ENCODE measurements around the gene RNPEP. TPM values are rescaled to one million over a fixed set of nuclear protein-coding genes. Genes with fewer than 3 reads are reported as not detected.

The RNPEP gene
- total and polyA plus RNA-seq, 7 donors = 23.9 to 86.5 (median 38.5) TPM

DNA sequence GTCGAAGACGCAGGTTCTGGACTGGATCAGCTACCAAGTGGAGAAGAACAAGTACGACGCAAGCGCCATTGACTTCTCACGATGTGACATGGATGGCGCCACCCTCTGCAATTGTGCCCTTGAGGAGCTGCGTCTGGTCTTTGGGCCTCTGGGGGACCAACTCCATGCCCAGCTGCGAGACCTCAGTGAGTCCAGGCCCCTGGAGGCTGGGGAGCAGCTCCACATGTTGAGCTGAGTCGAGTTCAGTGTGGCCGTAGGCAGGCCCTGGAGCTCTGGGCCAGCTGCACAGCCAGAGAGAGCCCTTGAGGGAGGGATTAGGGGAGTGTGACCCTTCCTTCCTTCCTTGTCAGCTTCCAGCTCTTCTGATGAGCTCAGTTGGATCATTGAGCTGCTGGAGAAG is 29.5 kb downstream of the RNPEP start:
- Histone ChIP-seq H3K9me3 (no peaks in the 10 kb centered on the region), H3K27ac (peak overlapping the region in 1 of 4 donors; percentile 8), H3K27me3 (no peaks in the 10 kb centered on the region), H3K4me1 (peaks cover 0 to 4% (median 0%) of the 10 kb centered on the region in 4 donors), H3K4me3 (peak overlapping the region in 1 of 4 donors; percentile 14), H3K36me3 (peaks cover 0 to 7% (median 0%) of the 10 kb centered on the region in 4 donors)
- peak in 1 of 2 donors; percentile 27 for TF ChIP-seq POLR2A (IDR thresholded peaks at IDR 0.05)
- no peak for TF ChIP-seq POLR2AphosphoS5 (IDR thresholded peaks at IDR 0.05)
- 14 to 64% methylated on average over 11 of the region's 11 CpGs for WGBS, 2 donors
- intact Hi-C loops (cut with DNase I) = no loop called here
- DNase-seq = no peak

DNA sequence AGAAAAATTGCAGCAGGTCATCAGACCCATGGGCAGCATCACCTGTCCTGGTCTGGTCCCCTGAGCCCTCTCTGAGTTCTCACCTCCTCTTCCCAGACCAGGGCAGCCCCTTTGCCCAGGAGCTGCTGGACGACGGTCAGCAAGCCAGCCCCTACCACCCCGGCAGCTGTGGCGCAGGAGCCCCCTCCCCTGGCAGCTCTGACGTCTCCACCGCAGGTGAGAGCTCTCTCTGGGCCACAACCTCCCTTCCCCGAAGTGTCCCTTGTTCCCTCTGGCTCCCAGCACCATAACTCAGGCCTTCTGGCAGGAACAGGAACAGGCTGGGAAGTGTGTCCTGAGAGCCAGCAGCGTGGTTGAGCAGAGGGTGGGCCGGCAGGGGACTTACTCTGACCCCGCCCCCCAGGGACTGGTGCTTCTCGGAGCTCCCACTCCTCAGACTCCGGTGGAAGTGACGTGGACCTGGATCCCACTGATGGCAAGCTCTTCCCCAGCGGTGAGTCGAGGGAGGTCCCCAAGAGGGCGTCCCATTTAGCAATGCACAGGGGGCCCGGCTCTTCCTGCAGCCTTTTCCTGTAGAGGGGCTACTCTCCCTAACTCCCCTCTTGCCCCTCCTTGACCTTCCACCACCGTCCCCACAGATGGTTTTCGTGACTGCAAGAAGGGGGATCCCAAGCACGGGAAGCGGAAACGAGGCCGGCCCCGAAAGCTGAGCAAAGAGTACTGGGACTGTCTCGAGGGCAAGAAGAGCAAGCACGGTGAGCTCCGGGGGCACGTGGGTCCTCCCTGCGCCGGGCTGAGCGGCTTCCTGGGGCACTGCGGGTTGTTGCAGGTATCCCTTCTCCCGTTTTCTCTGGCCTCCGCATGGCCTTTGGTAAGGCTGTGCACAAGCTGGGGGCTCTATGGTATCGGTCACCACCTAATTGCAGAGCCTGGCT is 30.4 kb downstream of the RNPEP start:
- WGBS, 2 donors = 16 to 62% methylated on average over 35 of the region's 35 CpGs
- Histone ChIP-seq H3K27ac (peak overlapping the region in 1 of 4 donors; percentile 12), H3K4me1 (peaks cover 0 to 4% (median 0%) of the 10 kb centered on the region in 4 donors), H3K4me3 (peak overlapping the region in 1 of 4 donors; percentile 14), H3K27me3 (peaks cover 0 to 6% (median 2%) of the 10 kb centered on the region in 3 donors), H3K9me3 (no peaks in the 10 kb centered on the region), H3K36me3 (no peaks in the 10 kb centered on the region)
- TF ChIP-seq EP300 (IDR thresholded peaks at IDR 0.05) (no peak), POLR2A (IDR thresholded peaks at IDR 0.05) (no peak), POLR2AphosphoS5 (IDR thresholded peaks at IDR 0.05) (no peak)
- TF ChIP-seq, protein P1, sequence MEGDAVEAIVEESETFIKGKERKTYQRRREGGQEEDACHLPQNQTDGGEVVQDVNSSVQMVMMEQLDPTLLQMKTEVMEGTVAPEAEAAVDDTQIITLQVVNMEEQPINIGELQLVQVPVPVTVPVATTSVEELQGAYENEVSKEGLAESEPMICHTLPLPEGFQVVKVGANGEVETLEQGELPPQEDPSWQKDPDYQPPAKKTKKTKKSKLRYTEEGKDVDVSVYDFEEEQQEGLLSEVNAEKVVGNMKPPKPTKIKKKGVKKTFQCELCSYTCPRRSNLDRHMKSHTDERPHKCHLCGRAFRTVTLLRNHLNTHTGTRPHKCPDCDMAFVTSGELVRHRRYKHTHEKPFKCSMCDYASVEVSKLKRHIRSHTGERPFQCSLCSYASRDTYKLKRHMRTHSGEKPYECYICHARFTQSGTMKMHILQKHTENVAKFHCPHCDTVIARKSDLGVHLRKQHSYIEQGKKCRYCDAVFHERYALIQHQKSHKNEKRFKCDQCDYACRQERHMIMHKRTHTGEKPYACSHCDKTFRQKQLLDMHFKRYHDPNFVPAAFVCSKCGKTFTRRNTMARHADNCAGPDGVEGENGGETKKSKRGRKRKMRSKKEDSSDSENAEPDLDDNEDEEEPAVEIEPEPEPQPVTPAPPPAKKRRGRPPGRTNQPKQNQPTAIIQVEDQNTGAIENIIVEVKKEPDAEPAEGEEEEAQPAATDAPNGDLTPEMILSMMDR (IDR thresholded peaks at IDR 0.05) = no peak
- intact Hi-C loops (cut with DNase I) = no loop called here
- no peak for DNase-seq

DNA sequence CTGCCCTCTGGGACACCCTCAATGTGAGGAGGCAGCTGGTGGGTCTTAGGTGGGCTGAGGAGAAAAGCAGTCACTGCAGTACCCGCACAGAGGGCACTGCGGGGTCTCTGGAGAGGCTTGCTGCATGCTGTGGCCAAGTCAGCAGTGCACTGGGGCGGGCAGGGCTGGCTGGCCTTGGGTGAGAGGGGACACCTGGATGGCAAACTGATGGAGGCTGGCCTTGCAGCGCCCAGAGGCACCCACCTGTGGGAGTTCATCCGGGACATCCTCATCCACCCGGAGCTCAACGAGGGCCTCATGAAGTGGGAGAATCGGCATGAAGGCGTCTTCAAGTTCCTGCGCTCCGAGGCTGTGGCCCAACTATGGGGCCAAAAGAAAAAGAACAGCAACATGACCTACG is 31.2 kb downstream of the RNPEP start:
- intact Hi-C loops (cut with DNase I) = no loop called here
- WGBS, 2 donors = 18 to 74% methylated on average over 12 of the region's 12 CpGs
- no peak for DNase-seq
- Histone ChIP-seq H3K27ac (no peak overlapping the region), H3K36me3 (no peaks in the 10 kb centered on the region), H3K27me3 (peaks cover 0 to 14% (median 6%) of the 10 kb centered on the region in 3 donors), H3K9me3 (no peaks in the 10 kb centered on the region), H3K4me1 (peaks cover 0 to 4% (median 0%) of the 10 kb centered on the region in 4 donors), H3K4me3 (no peak overlapping the region)
- TF ChIP-seq EP300 (IDR thresholded peaks at IDR 0.05) (no peak), POLR2AphosphoS5 (IDR thresholded peaks at IDR 0.05) (no peak), POLR2A (IDR thresholded peaks at IDR 0.05) (no peak)
- TF ChIP-seq, protein P1 (IDR thresholded peaks at IDR 0.05) = no peak

DNA sequence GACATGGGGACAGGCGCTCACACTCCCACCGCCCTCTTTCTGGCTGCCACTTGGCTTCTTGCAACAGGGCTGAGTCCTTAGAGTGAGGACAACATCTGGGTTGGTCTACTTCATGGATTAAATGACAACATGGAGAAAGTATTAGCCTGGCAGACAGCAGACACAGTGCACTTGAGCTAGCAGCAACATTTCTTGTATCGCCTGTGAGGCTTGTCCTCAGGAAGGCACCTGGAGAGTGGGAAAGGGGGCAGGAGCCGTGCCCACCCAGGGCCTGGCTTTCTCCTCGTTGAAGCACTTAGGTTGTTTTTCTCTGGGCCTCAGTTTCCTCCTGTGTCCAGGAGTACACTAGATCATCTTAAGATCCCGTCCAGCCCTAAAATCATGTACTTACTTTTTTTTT is 31.6 kb downstream of the RNPEP start:
- intact Hi-C loops (cut with DNase I) = no loop called here
- H3K4me3 ChIP-seq = no peak overlapping the region
- DNase-seq = no peak
- H3K9me3 ChIP-seq = no peaks in the 10 kb centered on the region
- TF ChIP-seq POLR2AphosphoS5 (IDR thresholded peaks at IDR 0.05) = no peak
- TF ChIP-seq EP300 (IDR thresholded peaks at IDR 0.05) = no peak
- TF ChIP-seq POLR2A (IDR thresholded peaks at IDR 0.05) = no peak
- TF ChIP-seq, protein P1 (IDR thresholded peaks at IDR 0.05) = no peak
- H3K36me3 ChIP-seq = no peaks in the 10 kb centered on the region
- H3K27ac ChIP-seq = no peak overlapping the region
- WGBS, 2 donors = 16 to 71% methylated on average over 6 of the region's 6 CpGs
- H3K4me1 ChIP-seq = peaks cover 0 to 4% (median 0%) of the 10 kb centered on the region in 4 donors
- H3K27me3 ChIP-seq = peaks cover 0 to 19% (median 6%) of the 10 kb centered on the region in 3 donors

DNA sequence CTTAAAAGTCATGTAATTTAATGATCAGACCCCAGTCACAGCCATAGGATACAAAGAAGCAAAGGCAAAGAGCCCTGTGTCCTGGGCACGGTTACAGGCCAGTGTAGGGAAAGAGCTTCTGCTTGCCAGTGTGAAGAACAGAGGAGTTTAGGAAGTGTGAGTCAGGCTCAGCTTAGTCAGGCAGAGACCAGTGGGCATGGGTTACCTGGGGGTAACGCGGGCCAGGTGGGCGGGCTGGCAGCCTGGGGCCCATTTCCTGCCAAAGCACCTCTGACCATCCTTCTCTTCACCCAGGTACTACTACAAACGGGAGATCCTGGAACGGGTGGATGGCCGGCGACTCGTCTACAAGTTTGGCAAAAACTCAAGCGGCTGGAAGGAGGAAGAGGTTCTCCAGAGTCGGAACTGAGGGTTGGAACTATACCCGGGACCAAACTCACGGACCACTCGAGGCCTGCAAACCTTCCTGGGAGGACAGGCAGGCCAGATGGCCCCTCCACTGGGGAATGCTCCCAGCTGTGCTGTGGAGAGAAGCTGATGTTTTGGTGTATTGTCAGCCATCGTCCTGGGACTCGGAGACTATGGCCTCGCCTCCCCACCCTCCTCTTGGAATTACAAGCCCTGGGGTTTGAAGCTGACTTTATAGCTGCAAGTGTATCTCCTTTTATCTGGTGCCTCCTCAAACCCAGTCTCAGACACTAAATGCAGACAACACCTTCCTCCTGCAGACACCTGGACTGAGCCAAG is 32.6 kb downstream of the RNPEP start:
- no peaks in the 10 kb centered on the region for H3K36me3 ChIP-seq
- TF ChIP-seq POLR2AphosphoS5 (IDR thresholded peaks at IDR 0.05) (peak in 1 of 4 donors; percentile 11), EP300 (IDR thresholded peaks at IDR 0.05) (no peak), POLR2A (IDR thresholded peaks at IDR 0.05) (no peak)
- TF ChIP-seq, protein P1 (IDR thresholded peaks at IDR 0.05) = no peak
- H3K9me3 ChIP-seq = no peaks in the 10 kb centered on the region
- no peaks in the 10 kb centered on the region for H3K4me1 ChIP-seq
- no peak for DNase-seq
- H3K27ac ChIP-seq = no peak overlapping the region
- no peak overlapping the region for H3K4me3 ChIP-seq
- 14 to 67% methylated on average over 17 of the region's 17 CpGs for WGBS, 2 donors
- peaks cover 0 to 20% (median 6%) of the 10 kb centered on the region in 3 donors for H3K27me3 ChIP-seq
- intact Hi-C loops (cut with DNase I) = no loop called here

Measured in sigmoid colon (tissue), 7 donors.